Liver (tissue), 9 donors: ENCODE results near the gene GAS7. TPM values are rescaled to one million over a fixed set of nuclear protein-coding genes. Genes with fewer than 3 reads are reported as not detected.

ENCODE experiments used
- DNase-seq: peaks from one replicate; pipeline ENCODE4 v3.0.0-alpha.2; 2017; ENCODE audit warnings: low spot score
- H3K27ac ChIP-seq, 2 donors: one replicate each; pipeline ENCODE4 v1.7.0; 2013; ENCODE audit warnings: inconsistent platforms in 2 of 2, low read length in 2 of 2, control low read depth in 1 of 2, low read depth in 1 of 2, mild to moderate bottlenecking in 1 of 2
- H3K27me3 ChIP-seq, 4 donors: one replicate each; pipeline versions ENCODE4 v1.6.1 to v1.7.0; 2013; ENCODE audit warnings: low read length in 3 of 4, inconsistent platforms in 1 of 4, mild to moderate bottlenecking in 1 of 4, moderate library complexity in 1 of 4; ENCODE audit not compliant: control insufficient read depth in 4 of 4, insufficient read depth in 4 of 4
- H3K36me3 ChIP-seq, 4 donors: one replicate each; pipeline versions ENCODE4 v1.6.1 to v1.7.0; 2013; ENCODE audit warnings: low read length in 3 of 4, mild to moderate bottlenecking in 3 of 4, low read depth in 1 of 4, moderate library complexity in 1 of 4; ENCODE audit not compliant: control insufficient read depth in 4 of 4, insufficient read depth in 3 of 4
- H3K4me1 ChIP-seq, 4 donors: one replicate each; pipeline versions ENCODE4 v1.6.1 to v1.7.0; 2013; ENCODE audit warnings: low read length in 3 of 4, mild to moderate bottlenecking in 3 of 4, moderate library complexity in 1 of 4; ENCODE audit not compliant: control insufficient read depth in 4 of 4, insufficient read depth in 4 of 4
- H3K4me3 ChIP-seq, 3 donors: one replicate each; pipeline versions ENCODE4 v1.6.1 to v1.7.0; 2013; ENCODE audit warnings: low read length in 3 of 3, control low read depth in 1 of 3, low read depth in 1 of 3, mild to moderate bottlenecking in 1 of 3
- H3K9ac ChIP-seq, 2 donors: one replicate each; pipeline ENCODE4 v1.7.0; 2013; ENCODE audit warnings: low read length in 2 of 2, mild to moderate bottlenecking in 2 of 2, moderate library complexity in 2 of 2, control low read depth in 1 of 2, low read depth in 1 of 2
- H3K9me3 ChIP-seq, 4 donors: one replicate each; pipeline versions ENCODE4 v1.6.1 to v1.7.0; 2013; ENCODE audit warnings: low read length in 3 of 4; ENCODE audit not compliant: control insufficient read depth in 4 of 4
- EGR1 ChIP-seq, 2 donors: IDR thresholded peaks; 2 replicates each; pipeline ENCODE4 v1.6.1; 2016 to 2018; ENCODE audit warnings: antibody characterized with exemption in 2 of 2, low read depth in 2 of 2
- FOXA1 ChIP-seq: IDR thresholded peaks from 2 replicates; pipeline ENCODE4 v1.6.1; 2016; ENCODE audit warnings: antibody characterized with exemption
- FOXA2 ChIP-seq: IDR thresholded peaks from 2 replicates; pipeline ENCODE4 v1.6.1; 2016; ENCODE audit warnings: antibody characterized with exemption
- GABPA ChIP-seq, 2 donors: IDR thresholded peaks in 1 of 2; conservative IDR thresholded peaks in 1 of 2; 2 replicates each; pipeline ENCODE4 v1.6.1; 2016; ENCODE audit warnings: antibody characterized with exemption in 2 of 2, mild to moderate bottlenecking in 1 of 2, moderate library complexity in 1 of 2
- HNF4A ChIP-seq, 2 donors: conservative IDR thresholded peaks; 2 replicates each; pipeline ENCODE4 v1.6.1; 2016; ENCODE audit warnings: antibody characterized with exemption in 2 of 2, mild to moderate bottlenecking in 2 of 2
- JUND ChIP-seq, 2 donors: IDR thresholded peaks; 2 replicates each; pipeline ENCODE4 v1.6.1; 2016; ENCODE audit warnings: antibody characterized with exemption in 2 of 2
- NR2F2 ChIP-seq: IDR thresholded peaks from 2 replicates; pipeline ENCODE4 v1.6.1; 2016; ENCODE audit warnings: antibody characterized with exemption
- RAD21 ChIP-seq, 2 donors: IDR thresholded peaks; 2 replicates each; pipeline ENCODE4 v1.6.1; 2016; ENCODE audit warnings: antibody characterized with exemption in 2 of 2, mild to moderate bottlenecking in 2 of 2
- RXRA ChIP-seq, 2 donors: IDR thresholded peaks; 2 replicates each; pipeline ENCODE4 v1.6.1; 2017 to 2018; ENCODE audit warnings: antibody characterized with exemption in 2 of 2, mild to moderate bottlenecking in 1 of 2
- SP1 ChIP-seq: IDR thresholded peaks from 2 replicates; pipeline ENCODE4 v1.6.1; 2018; ENCODE audit warnings: antibody characterized with exemption, mild to moderate bottlenecking
- TAF1 ChIP-seq: conservative IDR thresholded peaks from 2 replicates; pipeline ENCODE4 v1.6.1; 2016; ENCODE audit warnings: antibody characterized with exemption, mild to moderate bottlenecking
- WGBS: extraction: QIAGEN DNeasy Blood & Tissue Kit; methylation state at CpG from one replicate; pipeline ENCODE4 v1.1.7; 2013; 5-methylcytosine and 5-hydroxymethylcytosine counted together
- polyA plus RNA-seq, 2 donors: library from polyadenylated mRNA; stranded (reverse) in 1 of 2; unstranded in 1 of 2; fragments of 200-250 nt in 1 of 2; fragments of >200 nt in 1 of 2; fragmentation: Nextera tagmentation in 1 of 2; extraction: Ambion mirVana in 1 of 2; gene quantifications; one replicate each; pipeline versions ENCODE4 v1.2.1 to v1.2.3, GENCODE V29; 2013 to 2015
- total RNA-seq, 2 donors: library from RNA; depleted of rRNA; stranded (reverse); fragments of >200 nt; gene quantifications; one replicate each; pipeline ENCODE4 v1.2.3, GENCODE V29; 2014
- TF ChIP-seq, protein P1 (sequence below): IDR thresholded peaks from 2 replicates; pipeline ENCODE4 v1.6.1; 2016; ENCODE audit warnings: antibody characterized with exemption, mild to moderate bottlenecking
- TF ChIP-seq, protein P2 (sequence below): IDR thresholded peaks from 2 replicates; pipeline ENCODE4 v1.6.1; 2016; ENCODE audit warnings: antibody characterized with exemption
- TF ChIP-seq, protein P3 (sequence below): fragments of 150-350 bp; IDR thresholded peaks from 2 replicates; pipeline ENCODE4 v1.5.1; 2017; ENCODE audit warnings: improper control_type of control experiment, low read depth, low read length; ENCODE audit not compliant: missing input control
- TF ChIP-seq, protein P4 (sequence below): IDR thresholded peaks from 2 replicates; pipeline ENCODE4 v1.6.1; 2016; ENCODE audit warnings: antibody characterized with exemption
- donor health status: healthy.
- donor health status: healthy.
- donor health status: healthy.
- donor health status: healthy.
- donor health status: healthy.

The GAS7 gene
- total and polyA plus RNA-seq, 4 donors: 0.79 to 6.1 (median 2.5) TPM

DNA sequence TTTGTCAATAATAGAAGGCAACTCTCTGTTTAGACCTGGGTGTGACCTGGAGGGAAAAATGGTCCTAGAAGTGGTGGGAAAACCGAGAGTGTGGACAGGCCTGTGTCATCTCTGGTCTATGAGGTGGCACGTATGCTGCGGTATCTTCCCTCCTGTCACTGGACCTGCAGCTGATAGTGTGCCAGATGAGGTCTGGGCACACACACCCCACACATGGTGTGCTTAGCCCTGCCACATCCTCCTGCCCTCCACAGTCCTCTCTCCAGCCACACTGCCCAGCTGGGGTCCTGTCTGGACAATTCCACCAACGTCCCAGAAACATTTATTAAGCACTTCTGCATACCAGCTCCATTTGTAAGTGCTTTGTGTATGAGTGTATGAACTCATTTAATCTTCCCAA is 335.5 kb downstream of the GAS7 start:
- peaks cover 1 to 9% (median 3%) of the 10 kb centered on the region in 4 donors for H3K9me3 ChIP-seq
- no peak for TF ChIP-seq JUND (IDR thresholded peaks at IDR 0.05)
- no peak for TF ChIP-seq EGR1 (IDR thresholded peaks at IDR 0.05; ENCODE audit: low read depth in 2 of 2)
- no peak for TF ChIP-seq TAF1
- TF ChIP-seq FOXA1: no peak
- TF ChIP-seq, protein P1, sequence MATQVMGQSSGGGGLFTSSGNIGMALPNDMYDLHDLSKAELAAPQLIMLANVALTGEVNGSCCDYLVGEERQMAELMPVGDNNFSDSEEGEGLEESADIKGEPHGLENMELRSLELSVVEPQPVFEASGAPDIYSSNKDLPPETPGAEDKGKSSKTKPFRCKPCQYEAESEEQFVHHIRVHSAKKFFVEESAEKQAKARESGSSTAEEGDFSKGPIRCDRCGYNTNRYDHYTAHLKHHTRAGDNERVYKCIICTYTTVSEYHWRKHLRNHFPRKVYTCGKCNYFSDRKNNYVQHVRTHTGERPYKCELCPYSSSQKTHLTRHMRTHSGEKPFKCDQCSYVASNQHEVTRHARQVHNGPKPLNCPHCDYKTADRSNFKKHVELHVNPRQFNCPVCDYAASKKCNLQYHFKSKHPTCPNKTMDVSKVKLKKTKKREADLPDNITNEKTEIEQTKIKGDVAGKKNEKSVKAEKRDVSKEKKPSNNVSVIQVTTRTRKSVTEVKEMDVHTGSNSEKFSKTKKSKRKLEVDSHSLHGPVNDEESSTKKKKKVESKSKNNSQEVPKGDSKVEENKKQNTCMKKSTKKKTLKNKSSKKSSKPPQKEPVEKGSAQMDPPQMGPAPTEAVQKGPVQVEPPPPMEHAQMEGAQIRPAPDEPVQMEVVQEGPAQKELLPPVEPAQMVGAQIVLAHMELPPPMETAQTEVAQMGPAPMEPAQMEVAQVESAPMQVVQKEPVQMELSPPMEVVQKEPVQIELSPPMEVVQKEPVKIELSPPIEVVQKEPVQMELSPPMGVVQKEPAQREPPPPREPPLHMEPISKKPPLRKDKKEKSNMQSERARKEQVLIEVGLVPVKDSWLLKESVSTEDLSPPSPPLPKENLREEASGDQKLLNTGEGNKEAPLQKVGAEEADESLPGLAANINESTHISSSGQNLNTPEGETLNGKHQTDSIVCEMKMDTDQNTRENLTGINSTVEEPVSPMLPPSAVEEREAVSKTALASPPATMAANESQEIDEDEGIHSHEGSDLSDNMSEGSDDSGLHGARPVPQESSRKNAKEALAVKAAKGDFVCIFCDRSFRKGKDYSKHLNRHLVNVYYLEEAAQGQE: no peak
- TF ChIP-seq, protein P2, sequence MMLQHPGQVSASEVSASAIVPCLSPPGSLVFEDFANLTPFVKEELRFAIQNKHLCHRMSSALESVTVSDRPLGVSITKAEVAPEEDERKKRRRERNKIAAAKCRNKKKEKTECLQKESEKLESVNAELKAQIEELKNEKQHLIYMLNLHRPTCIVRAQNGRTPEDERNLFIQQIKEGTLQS: no peak
- TF ChIP-seq RXRA (IDR thresholded peaks at IDR 0.05): no peak
- TF ChIP-seq GABPA (IDR thresholded peaks at IDR 0.05 in 1 of 2, conservative IDR thresholded peaks at IDR 0.05 in 1 of 2): no peak
- TF ChIP-seq, protein P3, sequence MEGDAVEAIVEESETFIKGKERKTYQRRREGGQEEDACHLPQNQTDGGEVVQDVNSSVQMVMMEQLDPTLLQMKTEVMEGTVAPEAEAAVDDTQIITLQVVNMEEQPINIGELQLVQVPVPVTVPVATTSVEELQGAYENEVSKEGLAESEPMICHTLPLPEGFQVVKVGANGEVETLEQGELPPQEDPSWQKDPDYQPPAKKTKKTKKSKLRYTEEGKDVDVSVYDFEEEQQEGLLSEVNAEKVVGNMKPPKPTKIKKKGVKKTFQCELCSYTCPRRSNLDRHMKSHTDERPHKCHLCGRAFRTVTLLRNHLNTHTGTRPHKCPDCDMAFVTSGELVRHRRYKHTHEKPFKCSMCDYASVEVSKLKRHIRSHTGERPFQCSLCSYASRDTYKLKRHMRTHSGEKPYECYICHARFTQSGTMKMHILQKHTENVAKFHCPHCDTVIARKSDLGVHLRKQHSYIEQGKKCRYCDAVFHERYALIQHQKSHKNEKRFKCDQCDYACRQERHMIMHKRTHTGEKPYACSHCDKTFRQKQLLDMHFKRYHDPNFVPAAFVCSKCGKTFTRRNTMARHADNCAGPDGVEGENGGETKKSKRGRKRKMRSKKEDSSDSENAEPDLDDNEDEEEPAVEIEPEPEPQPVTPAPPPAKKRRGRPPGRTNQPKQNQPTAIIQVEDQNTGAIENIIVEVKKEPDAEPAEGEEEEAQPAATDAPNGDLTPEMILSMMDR: no peak
- no peak for TF ChIP-seq NR2F2
- TF ChIP-seq HNF4A (conservative IDR thresholded peaks at IDR 0.05): no peak
- WGBS: 70% methylated on average over 4 of the region's 4 CpGs

DNA sequence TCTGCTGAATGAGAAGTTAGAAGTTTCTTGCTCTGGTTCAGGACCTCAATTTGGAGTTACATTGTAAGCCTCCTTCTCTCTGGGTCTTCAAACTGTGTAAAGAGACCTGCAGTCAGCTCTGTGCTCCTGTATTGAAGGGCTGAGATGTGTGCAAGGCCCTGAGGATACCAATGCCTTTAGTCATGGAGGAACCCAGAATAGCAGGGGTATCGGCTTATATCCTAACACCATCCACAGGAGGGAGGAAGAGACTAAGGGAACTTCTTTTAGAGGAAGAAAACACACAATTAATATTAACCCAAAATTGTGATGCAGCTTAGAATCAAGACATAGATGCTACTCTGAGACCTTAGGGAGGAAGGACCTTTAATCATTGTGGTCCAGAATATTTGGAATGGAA is 336.2 kb downstream of the GAS7 start:
- H3K27ac ChIP-seq: no peak overlapping the region
- DNase-seq: no peak
- H3K4me3 ChIP-seq: no peak overlapping the region
- no peaks in the 10 kb centered on the region for H3K4me1 ChIP-seq
- no peaks in the 10 kb centered on the region for H3K36me3 ChIP-seq
- no peaks in the 10 kb centered on the region for H3K27me3 ChIP-seq
- peaks cover 1 to 12% (median 4%) of the 10 kb centered on the region in 4 donors for H3K9me3 ChIP-seq
- TF ChIP-seq SP1 (no peak), FOXA1 (no peak), JUND (IDR thresholded peaks at IDR 0.05) (no peak), FOXA2 (no peak), RAD21 (IDR thresholded peaks at IDR 0.05) (no peak), RXRA (IDR thresholded peaks at IDR 0.05) (no peak), HNF4A (conservative IDR thresholded peaks at IDR 0.05) (no peak), GABPA (IDR thresholded peaks at IDR 0.05 in 1 of 2, conservative IDR thresholded peaks at IDR 0.05 in 1 of 2) (no peak), TAF1 (no peak)
- TF ChIP-seq, protein P4, sequence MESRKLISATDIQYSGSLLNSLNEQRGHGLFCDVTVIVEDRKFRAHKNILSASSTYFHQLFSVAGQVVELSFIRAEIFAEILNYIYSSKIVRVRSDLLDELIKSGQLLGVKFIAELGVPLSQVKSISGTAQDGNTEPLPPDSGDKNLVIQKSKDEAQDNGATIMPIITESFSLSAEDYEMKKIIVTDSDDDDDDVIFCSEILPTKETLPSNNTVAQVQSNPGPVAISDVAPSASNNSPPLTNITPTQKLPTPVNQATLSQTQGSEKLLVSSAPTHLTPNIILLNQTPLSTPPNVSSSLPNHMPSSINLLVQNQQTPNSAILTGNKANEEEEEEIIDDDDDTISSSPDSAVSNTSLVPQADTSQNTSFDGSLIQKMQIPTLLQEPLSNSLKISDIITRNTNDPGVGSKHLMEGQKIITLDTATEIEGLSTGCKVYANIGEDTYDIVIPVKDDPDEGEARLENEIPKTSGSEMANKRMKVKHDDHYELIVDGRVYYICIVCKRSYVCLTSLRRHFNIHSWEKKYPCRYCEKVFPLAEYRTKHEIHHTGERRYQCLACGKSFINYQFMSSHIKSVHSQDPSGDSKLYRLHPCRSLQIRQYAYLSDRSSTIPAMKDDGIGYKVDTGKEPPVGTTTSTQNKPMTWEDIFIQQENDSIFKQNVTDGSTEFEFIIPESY: no peak
- TF ChIP-seq, protein P1: no peak
- TF ChIP-seq, protein P2: no peak
- no peak overlapping the region for H3K9ac ChIP-seq
- 91% methylated on average over 1 of the region's 1 CpG for WGBS

More for the DNA sequence above, 335.5 kb downstream of the GAS7 start:
- no peak overlapping the region for H3K9ac ChIP-seq
- H3K27me3 ChIP-seq: no peaks in the 10 kb centered on the region
- no peak overlapping the region for H3K27ac ChIP-seq
- H3K4me3 ChIP-seq: no peak overlapping the region
- no peak for DNase-seq
- no peaks in the 10 kb centered on the region for H3K36me3 ChIP-seq
- no peaks in the 10 kb centered on the region for H3K4me1 ChIP-seq
